GM18526 (cell line): Measurements from ENCODE around the gene DNAJC5G.
A peak's percentile ranks its signal among the peaks of the same experiment; 100 is the strongest.

ENCODE experiments used
- POLR2A ChIP-seq: IDR thresholded peaks from 3 replicates; pipeline ENCODE4 v1.6.1; 2011; ENCODE audit not compliant: insufficient read length; ENCODE audit errors: extremely low read depth

Gene DNAJC5G

GRCh38 chr2:27314709-27315108 is 39.5 kb downstream of the DNAJC5G start:
- TF ChIP-seq POLR2A = no peak

- TF ChIP-seq POLR2A = no peak
Observed at GRCh38 chr2:27315122-27315521, 39.9 kb downstream of the DNAJC5G start.

- TF ChIP-seq POLR2A = no peak
Observed at GRCh38 chr2:27316655-27317412, 41.6 kb downstream of the DNAJC5G start.

GRCh38 chr2:27320958-27321543 is 45.8 kb downstream of the DNAJC5G start:
- no peak for TF ChIP-seq POLR2A

GRCh38 chr2:27322301-27322765 is 47.1 kb downstream of the DNAJC5G start:
- no peak for TF ChIP-seq POLR2A

GRCh38 chr2:27322766-27323595 is 47.7 kb downstream of the DNAJC5G start, which contains the start of gene MPV17:
TSS of gene MPV17 (minus strand) at chr2:27323097. CDS start at chr2:27322517, 580 bp downstream.
- peak; percentile 87 for TF ChIP-seq POLR2A

GRCh38 chr2:27323596-27324285 is 48.5 kb downstream of the DNAJC5G start:
- no peak for TF ChIP-seq POLR2A

GRCh38 chr2:27324720-27325119 is 49.5 kb downstream of the DNAJC5G start:
- no peak for TF ChIP-seq POLR2A
